ENCODE results near the gene AKAP8.

- TF ChIP-seq CTCF (IDR thresholded peaks at IDR 0.05) (no peak), POLR2A (IDR thresholded peaks at IDR 0.05) (no peak)
Measured at GRCh38 chr19:15427350-15427700, 47.7 kb upstream of the AKAP8 start.

All from thyroid gland (tissue), 4 donors.